Ovary (tissue), 3 donors: ENCODE measurements around the gene BRIP1.

Experiments used
- EP300 ChIP-seq: sonication (generic); formaldehyde crosslinking; IDR thresholded peaks from one replicate; pipeline ENCODE4 v1.6.1; 2017; ENCODE audit warnings: antibody characterized with exemption
- POLR2A ChIP-seq: fragments of 450-650 bp; IDR thresholded peaks from one replicate; pipeline ENCODE4 v1.6.1; 2017; ENCODE audit warnings: antibody characterized with exemption, mild to moderate bottlenecking, moderate library complexity
- TF ChIP-seq, protein P1 (sequence below), 3 donors: fragments of 450-650 bp in 2 of 3; fragments of 200-600 bp in 1 of 3; IDR thresholded peaks; one replicate each; pipeline versions ENCODE4 v1.5.1 to v1.8.0; 2016 to 2022; ENCODE audit warnings: antibody characterized with exemption in 3 of 3, mild to moderate bottlenecking in 1 of 3
- donor health status: DM: no; HTN: no; CAD: no.

DNA sequence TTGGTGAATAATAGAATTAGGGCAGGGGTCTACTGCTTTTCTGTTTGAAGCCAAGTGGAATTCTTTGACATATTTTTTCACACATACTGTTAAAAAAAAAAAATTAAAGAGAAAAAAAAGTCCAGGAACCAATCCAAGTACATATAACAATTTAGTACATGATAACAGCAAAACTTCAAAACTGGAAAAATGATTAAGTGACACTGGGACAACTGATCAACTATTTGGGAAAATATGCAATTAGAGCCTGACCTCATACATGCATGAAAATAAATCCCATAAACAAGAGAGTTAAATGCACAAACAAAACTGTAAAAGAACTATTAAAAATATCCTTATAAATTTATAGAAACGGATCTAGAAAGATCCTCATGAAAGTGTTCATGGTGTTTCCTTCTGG is 27.7 kb downstream of the BRIP1 start:
- TF ChIP-seq, protein P1, sequence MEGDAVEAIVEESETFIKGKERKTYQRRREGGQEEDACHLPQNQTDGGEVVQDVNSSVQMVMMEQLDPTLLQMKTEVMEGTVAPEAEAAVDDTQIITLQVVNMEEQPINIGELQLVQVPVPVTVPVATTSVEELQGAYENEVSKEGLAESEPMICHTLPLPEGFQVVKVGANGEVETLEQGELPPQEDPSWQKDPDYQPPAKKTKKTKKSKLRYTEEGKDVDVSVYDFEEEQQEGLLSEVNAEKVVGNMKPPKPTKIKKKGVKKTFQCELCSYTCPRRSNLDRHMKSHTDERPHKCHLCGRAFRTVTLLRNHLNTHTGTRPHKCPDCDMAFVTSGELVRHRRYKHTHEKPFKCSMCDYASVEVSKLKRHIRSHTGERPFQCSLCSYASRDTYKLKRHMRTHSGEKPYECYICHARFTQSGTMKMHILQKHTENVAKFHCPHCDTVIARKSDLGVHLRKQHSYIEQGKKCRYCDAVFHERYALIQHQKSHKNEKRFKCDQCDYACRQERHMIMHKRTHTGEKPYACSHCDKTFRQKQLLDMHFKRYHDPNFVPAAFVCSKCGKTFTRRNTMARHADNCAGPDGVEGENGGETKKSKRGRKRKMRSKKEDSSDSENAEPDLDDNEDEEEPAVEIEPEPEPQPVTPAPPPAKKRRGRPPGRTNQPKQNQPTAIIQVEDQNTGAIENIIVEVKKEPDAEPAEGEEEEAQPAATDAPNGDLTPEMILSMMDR (IDR thresholded peaks at IDR 0.05) = no peak
- TF ChIP-seq POLR2A (no peak), EP300 (no peak)
